GM19438 (cell line): ENCODE results near the gene FAAH2.
"Not testable (repeated sequence)": the region's sequence is repeated elsewhere in the genome, so short reads cannot be mapped to it uniquely, and the experiment has no call there.

Experiments used
- ATAC-seq: cut with Tn5 transposase; IDR thresholded peaks from one replicate; pipeline ENCODE4 v1.9.1; 2021; ENCODE audit warnings: low read depth; ENCODE audit not compliant: unreplicated experiment

FAAH2 gene, protein sequence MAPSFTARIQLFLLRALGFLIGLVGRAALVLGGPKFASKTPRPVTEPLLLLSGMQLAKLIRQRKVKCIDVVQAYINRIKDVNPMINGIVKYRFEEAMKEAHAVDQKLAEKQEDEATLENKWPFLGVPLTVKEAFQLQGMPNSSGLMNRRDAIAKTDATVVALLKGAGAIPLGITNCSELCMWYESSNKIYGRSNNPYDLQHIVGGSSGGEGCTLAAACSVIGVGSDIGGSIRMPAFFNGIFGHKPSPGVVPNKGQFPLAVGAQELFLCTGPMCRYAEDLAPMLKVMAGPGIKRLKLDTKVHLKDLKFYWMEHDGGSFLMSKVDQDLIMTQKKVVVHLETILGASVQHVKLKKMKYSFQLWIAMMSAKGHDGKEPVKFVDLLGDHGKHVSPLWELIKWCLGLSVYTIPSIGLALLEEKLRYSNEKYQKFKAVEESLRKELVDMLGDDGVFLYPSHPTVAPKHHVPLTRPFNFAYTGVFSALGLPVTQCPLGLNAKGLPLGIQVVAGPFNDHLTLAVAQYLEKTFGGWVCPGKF

DNA sequence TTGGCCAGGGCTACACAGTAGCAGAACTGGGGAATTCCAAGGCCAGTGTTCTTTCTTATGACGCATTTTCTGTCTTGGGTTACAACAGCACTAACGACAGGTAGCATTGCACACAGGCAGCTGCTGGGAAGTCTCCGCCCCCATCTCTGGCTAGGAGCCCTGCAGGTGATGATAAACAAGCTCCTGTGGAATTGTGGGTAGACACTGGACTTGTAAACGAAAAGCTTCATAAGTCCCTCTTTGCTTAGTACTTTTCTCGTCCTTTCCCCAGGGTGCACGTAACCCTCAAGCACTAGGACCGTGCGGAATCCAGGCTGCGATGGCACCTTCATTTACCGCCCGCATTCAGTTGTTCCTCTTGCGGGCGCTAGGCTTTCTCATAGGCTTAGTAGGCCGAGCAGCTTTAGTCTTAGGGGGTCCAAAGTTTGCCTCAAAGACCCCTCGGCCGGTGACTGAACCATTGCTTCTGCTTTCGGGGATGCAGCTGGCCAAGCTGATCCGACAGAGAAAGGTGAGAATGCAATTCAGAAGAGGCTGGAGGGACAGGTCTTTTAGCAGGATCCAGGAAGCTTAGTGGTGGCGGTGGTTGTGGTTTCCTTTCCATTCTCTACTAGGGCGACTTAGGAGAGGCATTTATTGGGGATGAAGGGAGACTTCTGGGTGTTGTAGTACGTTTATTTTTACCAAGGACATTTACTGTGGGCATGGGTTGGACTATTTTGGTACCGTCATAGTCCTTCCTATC, at the start of gene FAAH2:
TSS of gene FAAH2 (plus strand) at position 200 of the 745 bp plus-strand sequence. CDS start at position 320, 120 bp downstream.
- ATAC-seq: peak; percentile 92

DNA sequence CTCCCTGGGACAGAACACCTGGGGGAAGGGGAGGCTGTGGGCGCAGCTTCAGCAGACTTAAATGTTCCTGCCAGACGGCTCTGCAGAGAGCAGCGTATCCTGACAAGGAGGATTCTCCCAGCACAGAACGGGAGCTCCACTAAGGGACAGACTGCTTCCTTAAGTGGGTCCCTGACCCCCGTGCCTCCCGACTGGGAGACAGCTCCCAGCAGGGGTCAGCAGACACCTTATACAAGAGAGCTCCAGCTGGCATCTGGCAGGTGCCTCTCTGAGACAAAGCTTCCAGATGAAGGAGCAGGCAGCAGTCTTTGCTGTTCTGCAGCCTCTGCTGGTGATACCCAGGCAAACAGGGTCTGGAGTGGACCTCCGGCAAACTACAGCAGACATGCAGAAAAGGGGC, 44.5 kb upstream of the FAAH2 start:
- no peak for ATAC-seq

DNA sequence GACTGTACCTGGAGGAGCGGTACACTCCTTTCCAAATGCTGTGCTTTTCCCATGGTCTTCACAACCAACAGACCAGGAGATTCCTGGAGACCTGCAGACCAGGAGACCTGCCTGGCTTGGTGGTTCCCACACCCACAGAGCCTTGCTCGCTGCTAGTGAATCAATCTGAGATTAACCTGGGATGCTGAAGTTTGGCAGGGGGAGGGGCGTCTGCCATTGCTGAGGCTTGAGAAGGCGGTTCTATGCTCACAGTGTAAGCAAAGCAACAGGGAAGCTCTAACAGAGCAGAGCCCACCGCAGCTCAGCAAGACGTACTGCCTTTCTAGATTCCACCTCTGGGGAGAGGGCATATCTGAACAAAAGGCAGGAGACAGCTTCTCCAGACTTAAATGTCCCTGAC, 34.5 kb upstream of the FAAH2 start:
- no peak for ATAC-seq

DNA sequence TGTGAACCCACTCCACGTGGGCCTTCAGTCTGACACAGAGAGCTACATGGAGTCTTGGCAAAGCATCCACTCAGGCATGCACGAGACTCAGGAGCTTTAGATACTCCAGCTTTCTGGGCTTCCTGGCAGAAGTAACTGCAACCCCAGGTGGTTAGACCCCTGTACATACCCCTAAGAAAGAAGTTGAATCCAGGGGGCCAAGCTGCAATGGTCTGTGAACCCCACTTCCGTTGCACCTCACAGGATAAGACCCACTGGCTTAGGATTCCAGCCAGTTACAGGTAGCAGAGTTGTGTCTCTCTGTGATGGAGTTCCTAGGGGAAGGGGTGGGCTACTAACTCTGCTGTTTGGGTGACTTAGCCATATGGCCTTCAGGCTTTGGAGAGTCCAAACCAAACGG, 21.4 kb upstream of the FAAH2 start:
- no peak for ATAC-seq

DNA sequence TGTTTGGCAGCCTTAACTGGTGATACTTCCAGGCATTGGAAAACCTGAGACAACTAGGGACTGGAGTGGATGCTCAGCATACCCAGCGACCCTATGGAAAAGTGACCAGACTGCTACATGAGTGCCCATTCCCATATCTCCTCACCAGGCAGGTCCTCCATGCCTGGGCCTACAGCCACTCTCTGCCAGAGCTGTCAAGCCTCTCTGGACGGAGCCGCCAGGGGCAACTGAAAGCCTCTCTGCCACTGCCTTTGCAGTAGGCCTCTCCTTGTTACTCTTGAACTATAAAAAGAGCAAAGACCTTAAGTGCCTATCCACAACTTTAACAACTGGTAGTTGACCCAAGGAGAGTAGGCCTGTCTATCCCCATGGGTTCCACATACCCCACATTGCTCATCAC, 20.2 kb upstream of the FAAH2 start:
- no peak for ATAC-seq

DNA sequence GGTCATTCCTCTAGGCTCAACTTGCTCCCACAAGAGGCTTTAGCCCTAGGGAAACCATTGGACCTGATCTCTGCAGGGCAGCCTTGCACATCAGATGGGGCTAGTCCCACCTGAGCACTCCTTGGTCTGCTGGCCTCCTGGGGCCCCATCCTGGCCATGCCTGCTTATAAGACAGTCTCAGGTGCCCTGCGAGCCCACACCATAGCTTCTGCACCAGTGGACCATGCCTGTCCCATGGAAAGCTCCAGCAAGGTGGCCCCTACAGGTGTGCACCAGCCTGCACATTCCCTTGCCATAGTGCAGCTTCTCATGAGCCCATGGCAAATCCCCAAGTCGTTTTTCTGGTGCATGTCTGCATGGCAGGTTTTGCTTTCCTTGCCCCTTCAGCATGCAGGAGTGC, 19.6 kb upstream of the FAAH2 start:
- ATAC-seq: no peak

DNA sequence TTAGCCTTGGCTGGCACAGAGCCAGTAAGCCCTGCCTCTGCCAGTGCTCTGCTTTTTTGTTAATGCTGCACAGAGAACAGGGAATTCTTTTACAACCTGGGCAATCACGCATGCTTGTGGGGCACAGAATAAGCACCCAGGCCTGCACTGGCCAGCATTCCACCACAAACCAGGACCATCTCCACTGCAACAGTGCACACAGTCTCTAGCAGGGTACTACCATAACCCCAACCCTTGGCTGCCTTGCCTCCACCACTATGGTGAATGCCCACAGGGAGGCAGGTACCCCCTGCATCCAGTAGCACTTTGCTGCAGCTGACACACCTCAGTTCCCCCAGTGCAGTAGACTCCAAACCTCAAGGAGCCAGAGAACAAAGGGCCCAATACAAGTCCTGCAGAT, 19.2 kb upstream of the FAAH2 start:
- ATAC-seq: no peak

DNA sequence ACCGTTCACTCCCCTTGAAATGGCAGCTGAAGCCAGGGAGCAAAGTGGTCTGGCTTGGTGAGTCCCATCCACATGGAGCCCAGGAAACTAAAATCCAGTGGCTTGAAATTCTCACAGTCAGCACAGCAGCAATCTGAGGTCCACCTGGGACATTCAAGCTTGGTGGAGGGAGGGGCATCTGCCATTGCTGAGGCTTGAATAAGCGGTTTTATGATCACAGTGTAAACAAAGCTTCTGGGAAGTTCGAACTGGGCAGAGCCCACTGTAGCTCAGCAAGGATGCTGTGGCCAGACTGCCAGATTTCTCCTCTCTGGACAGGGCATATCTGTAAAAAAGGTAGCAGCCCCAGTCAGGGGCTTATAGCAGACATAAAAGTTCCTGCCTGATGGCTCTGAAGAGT, 15.5 kb upstream of the FAAH2 start:
- ATAC-seq: no peak

DNA sequence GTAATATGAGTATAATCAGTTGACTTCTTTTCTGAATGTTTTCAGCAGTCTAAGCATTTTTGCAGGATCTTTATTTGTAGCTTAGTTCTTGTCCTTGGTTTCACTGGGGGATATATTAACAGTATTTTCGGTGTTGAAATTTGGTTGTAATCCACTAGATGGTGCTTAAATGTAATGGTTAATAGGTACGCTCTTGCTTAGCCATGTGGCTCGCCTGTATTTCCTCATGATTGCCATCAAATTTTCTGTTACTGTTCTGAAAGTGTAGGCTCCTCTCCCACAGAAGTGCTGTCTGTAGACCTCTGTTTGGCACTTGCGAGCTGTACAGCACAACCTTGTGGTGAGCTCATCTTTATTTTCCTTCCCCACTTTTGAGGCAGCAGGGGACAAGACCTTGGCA, 3.9 kb upstream of the FAAH2 start:
- no peak for ATAC-seq

DNA sequence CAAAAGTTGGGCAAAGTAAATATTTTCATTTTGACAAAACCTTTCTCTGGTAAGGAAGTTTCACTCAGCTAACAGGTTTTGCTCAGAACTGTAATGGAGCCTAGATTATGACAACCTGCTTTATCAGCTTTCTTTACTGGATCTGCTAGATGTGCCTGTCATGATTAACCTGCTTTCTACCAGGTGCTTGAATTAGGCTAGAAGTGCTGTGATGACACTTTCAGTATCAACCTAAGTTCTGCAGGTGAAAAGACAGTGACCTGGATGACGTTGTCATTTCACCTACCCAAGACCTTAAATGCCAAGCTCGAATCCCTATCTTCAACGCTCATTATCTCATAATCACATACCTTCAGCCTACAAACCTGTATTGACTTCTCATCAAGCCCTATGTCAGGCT, 1.5 kb upstream of the FAAH2 start:
- ATAC-seq: no peak

DNA sequence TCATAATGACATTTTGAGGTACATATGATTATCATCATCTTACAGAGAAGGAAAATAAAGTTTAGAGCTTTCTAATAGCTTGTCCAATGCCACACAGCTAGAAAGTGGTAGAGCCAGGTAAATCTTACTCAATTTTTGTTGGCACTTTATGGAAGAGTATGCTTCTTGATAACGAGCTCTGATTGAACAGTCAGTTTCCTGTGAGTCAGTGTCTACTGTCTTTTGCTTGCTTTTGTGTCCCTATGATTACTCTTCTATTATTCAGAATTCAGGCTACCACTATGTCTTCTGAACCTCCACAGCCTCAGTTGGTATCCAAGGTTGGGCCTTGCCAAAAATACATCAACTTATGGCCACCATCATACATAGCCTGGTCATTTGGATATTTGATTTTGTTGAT, 2.6 kb downstream of the FAAH2 start:
- ATAC-seq: no peak

DNA sequence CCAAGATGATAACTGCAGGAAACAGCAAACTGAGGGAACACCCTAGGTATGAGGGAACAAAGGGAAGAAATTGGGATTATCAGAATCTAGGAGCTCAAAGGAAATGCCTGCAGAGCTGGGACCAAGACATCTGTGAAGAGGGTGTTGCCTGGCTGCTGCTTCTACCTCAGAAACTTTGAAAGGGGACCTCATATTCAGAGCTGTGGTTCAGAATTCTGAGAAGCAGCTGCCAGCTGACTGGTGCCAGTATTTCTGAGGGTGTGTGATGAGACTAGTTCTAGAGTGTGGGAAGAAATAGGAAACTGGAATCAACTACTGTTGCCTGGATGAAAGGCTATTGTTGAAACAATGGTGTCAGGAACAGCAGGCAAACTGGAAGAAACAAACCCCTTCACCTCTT, 8.5 kb downstream of the FAAH2 start:
- no peak for ATAC-seq

DNA sequence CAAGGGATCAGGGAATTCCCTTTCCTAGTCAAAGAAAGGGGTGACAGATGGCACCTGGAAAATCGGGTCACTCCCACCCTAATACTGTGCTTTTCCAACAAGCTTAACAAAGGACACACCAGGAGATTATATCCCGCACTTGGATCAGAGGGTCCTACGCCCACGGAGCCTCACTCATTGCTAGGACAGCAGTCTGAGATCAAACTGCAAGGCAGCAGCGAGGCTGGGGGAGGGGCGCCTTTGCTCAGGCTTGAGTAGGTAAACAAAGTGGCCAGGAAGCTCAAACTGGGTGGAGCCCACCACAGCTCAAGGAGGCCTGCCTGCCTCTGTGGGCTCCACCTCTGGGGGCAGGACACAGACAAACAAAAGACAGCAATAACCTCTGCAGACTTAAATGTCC, 9.2 kb downstream of the FAAH2 start:
- ATAC-seq: not testable (repeated sequence)

DNA sequence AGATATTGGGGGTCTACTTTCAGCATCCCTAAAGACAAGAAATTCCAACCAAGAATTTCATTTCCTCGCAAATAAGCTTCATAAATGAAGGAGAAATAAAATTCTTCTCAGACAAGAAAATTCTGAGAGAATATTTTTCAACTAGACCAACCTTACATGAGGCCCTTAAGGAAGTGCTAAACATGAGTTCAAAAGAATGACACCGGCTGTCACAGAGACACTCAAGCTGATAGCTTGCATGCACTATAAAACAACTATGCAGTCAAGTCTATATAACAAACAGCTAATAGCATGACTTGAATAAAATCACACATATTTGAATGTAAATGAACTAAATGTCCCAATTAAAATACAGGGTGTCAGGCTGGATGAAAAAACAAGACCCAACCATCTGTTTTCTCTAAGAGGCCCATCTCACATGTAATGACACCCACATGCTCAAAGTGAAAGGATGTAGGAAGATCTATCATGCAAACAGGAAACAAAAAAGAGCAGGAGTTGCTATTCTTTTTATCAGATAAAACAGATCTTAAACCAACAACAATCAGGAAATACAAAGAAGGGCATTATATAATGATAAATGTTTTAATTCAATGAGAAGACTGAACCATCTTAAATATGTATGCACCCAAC, 27.2 kb downstream of the FAAH2 start:
- ATAC-seq: no peak

DNA sequence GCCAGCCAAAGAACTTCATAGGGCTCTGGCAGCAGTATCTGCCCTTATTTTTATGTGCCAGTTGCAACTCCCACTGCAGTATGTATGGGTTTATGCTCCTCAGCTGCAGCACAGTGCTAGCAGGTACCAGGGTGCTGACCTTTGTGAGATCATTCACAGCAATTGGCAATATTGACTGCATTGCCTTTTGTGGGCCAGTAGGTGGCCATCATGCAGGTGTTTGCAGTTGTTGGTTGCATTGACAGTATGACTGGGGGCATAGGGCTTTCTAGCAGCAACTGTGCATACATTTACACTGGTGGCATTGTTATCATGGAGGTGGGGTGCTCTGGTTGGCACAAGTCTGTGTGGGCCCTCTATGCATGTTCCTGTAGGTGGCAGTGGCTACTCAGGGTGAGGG, 42.5 kb downstream of the FAAH2 start:
- ATAC-seq: no peak

DNA sequence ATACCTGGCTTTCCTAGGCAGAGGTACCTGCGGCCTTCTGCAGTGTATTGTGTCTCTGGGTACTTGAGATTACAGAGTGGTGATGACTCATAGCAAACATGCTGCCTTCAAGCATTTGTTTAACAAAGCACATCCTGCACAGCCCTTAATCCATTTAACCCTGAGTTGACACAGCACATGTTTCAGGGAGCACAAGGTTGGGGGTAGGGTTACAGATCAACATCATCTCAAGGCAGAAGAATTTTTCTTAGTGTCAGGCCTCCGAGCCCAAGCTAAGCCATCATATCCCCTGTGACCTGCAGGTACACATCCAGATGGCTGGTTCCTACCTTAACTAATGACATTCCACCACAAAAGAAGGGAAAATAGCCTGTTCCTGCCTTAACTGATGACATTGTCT, 49.3 kb downstream of the FAAH2 start:
- ATAC-seq: not testable (repeated sequence)

DNA sequence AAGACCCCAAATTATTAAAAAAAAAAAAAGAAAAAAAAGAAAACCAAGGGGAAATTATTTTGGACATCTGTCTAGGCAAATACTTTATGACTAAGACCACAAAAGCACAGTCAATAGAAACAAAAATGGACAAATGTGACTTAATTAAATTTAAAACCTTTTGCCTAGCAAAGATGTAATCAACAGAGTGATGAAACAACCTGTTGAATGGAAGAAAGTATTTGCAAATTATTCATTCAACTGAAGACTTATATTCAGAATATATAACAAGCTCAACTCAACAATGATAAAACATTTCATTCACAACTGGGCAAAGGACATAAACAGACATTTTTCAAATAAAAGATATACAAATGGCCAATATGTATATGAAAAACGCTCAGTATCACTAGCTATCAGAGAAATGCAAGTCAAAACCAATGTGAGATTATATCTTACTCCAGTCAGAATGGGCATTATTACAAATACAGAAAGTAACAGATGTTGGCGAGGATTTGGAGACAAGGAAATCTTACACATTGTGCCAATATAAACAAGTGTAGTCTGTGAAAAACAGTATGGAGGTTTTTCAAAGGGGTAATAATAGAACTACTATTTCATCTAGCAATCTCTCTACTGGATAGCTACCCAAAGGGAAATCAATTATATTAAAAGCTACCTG, 67.1 kb downstream of the FAAH2 start:
- ATAC-seq: no peak

DNA sequence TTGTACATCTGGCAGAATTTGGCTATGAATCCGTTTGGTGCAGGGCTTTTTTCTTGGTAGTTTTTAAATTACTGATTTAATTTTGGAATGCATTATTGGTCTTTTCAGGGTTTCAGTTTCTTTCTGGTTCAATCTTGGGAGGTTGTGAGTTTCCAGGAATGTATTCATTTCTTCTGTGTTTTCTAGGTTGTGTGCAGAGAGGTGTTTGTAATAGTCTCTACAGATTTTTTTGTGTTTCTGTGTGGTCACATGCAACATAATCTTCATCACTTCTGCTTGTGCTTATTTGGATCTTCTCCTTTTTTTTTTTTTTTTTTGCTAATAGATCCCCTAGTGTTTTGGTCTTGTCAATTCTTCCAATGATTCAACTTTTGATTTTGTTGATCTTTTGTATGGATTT, 77.6 kb downstream of the FAAH2 start:
- no peak for ATAC-seq

DNA sequence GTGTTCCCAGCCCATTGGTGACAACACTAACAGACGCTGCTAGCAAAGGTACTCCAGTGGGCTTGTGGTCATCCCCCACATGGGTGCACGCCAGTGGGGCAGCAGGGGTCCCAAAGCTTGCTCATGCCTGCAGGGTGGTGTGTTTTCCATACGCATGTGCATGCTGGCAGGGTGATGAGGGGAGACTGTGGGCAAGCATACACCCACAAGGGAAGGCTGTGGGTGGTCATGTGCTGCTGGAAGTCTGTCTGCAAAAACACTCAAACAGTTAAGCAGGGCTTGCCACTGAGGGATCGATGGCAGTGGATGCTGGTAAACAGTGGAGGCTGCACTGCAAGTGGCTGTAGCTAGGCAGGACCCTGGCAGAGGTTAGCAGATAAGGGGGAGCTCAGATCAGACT, 79.9 kb downstream of the FAAH2 start:
- no peak for ATAC-seq

DNA sequence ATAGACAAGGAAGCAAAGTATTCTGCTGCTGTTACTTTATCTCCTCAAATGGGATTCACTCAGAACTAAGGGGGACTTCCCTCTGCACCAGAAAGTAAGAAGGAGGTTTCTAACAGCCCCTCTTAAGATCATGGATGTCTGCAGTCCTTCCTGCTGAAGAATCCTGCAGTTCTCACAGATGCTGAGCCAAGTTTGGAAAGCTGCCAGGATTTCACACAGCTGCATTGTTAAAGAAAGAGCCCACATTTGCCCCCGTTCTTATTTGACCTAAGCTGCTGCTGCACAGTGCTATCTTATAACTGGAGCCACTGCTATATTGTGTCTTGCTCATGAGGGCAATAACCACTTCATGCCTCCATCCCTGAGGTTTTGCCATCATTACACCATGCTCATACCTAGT, 81.1 kb downstream of the FAAH2 start:
- ATAC-seq: no peak

DNA sequence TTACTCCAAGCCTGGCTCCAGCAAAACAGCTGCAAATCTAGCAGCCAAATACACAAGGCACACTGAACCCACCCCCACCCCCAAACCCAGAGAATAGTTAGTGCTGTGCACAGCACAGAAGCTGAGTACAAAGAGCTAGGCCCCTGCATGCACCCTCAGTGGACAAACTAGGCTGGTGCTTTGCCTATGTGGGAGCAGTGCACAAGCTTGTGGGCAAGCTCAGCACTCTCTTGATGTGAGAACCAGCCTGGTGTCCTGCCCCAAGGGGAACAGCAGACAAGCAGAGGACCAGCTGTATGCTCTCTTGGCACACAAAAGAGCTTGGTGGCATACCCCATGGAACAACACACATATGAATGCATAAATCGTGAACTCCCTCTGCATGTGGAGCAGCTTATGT, 81.7 kb downstream of the FAAH2 start:
- ATAC-seq: no peak
